OCI-LY3 (cell line): ENCODE results near the gene USP35.
"Not testable (repeated sequence)": the region's sequence is repeated elsewhere in the genome, so short reads cannot be mapped to it uniquely, and the experiment has no call there.

Source experiments
- H2AFZ ChIP-seq: fragments of 200-600, 300-600 bp; shearing (Covaris generic); 2 replicates; pipeline ENCODE4 v1.6.0; 2014; ENCODE audit warnings: antibody characterized with exemption, low read depth, low read length
- H3K27ac ChIP-seq: fragments of 200-600, 300-600 bp; sonication (generic); 2 replicates; pipeline ENCODE4 v1.5.1; 2014; ENCODE audit warnings: mild to moderate bottlenecking, low read length, moderate library complexity, mixed read lengths
- H3K27me3 ChIP-seq: fragments of 200-600, 300-600 bp; sonication (generic); 2 replicates; pipeline ENCODE4 v1.6.1; 2014; ENCODE audit warnings: low read depth, low read length, mixed read lengths
- H3K36me3 ChIP-seq: fragments of 200-600, 300-600 bp; sonication (generic); replicated peaks from 2 replicates; pipeline ENCODE3; 2014; ENCODE audit warnings: low read depth, low read length, mixed read lengths
- H3K4me1 ChIP-seq: fragments of 300-600, 200-600 bp; sonication (generic); 2 replicates; pipeline ENCODE4 v1.6.1; 2014; ENCODE audit warnings: low read length, mixed read lengths
- H3K4me2 ChIP-seq: fragments of 200-600, 300-600 bp; sonication (generic); 2 replicates; pipeline ENCODE4 v1.6.1; 2014; ENCODE audit warnings: low read length, mixed read lengths
- H3K4me3 ChIP-seq: fragments of 300-600, 200-600 bp; sonication (generic); 2 replicates; pipeline ENCODE4 v1.5.1; 2014; ENCODE audit warnings: antibody characterized with exemption, mild to moderate bottlenecking, low read length, moderate library complexity
- H3K79me2 ChIP-seq: fragments of 300-600, 200-600 bp; shearing (Covaris generic); 2 replicates; pipeline ENCODE4 v1.6.1; 2014; ENCODE audit warnings: mild to moderate bottlenecking, low read length, mixed read lengths
- H3K9ac ChIP-seq: fragments of 300-600, 200-600 bp; shearing (Covaris generic); 2 replicates; pipeline ENCODE4 v1.6.0; 2014; ENCODE audit warnings: mild to moderate bottlenecking, low read length, moderate library complexity
- H3K9me3 ChIP-seq: fragments of 200-600, 300-600 bp; shearing (Covaris generic); 2 replicates; pipeline ENCODE4 v1.6.1; 2014; ENCODE audit warnings: low read length, mixed read lengths; ENCODE audit not compliant: insufficient read depth
- H4K20me1 ChIP-seq: fragments of 200-600, 300-600 bp; sonication (generic); 2 replicates; pipeline ENCODE4 v1.6.1; 2016; ENCODE audit warnings: low read length, mixed read lengths; ENCODE audit not compliant: insufficient read depth
- CTCF ChIP-seq: fragments of 200-600, 300-600 bp; sonication (generic); IDR thresholded peaks from 2 replicates; pipeline ENCODE4 v1.5.1; 2014; ENCODE audit warnings: antibody characterized with exemption, low read length, low read depth
- EZH2phosphoT487 ChIP-seq: fragments of 200-600 bp; shearing (Covaris generic); IDR thresholded peaks from 2 replicates; pipeline ENCODE4 v1.6.1; 2018; ENCODE audit warnings: antibody characterized with exemption, mixed run types, low read depth

USP35 gene

DNA sequence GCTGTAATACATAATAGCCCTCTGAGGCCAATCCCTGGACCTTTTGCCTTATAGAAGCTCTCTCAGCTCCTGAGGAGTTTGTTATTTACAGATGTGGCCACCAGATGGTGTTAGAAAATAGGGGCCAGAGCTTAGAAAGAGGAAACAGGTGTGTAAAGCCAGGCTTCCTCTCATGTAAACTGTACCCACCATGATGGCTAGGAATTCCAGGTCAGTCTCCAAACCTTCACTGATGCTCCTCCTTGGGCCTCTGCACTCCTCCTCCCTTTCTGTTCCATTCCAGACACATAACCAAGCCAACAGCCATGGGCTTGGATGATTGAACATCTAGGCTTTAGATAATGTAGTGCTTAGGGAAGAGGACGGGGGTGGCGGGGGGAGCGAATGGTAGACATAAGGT is 39.7 kb downstream of the USP35 start:
- no peak overlapping the region for H3K4me3 ChIP-seq
- no peak for TF ChIP-seq EZH2phosphoT487
- TF ChIP-seq CTCF, result peak; percentile 92
- H3K79me2 ChIP-seq, result no peaks in the 10 kb centered on the region
- no peak overlapping the region for H3K27ac ChIP-seq
- H3K9ac ChIP-seq, result no peak overlapping the region
- peak overlapping the region; percentile 31; the same call in 1 of the 2 replicates for H3K4me2 ChIP-seq
- H3K27me3 ChIP-seq, result no peaks in the 10 kb centered on the region
- no peaks in the 10 kb centered on the region for H3K9me3 ChIP-seq
- H3K4me1 ChIP-seq, result peaks cover 33% of the 10 kb centered on the region
- no peaks in the 10 kb centered on the region for H4K20me1 ChIP-seq
- no peaks in the 10 kb centered on the region for H3K36me3 ChIP-seq
- H2AFZ ChIP-seq, result no peak overlapping the region

GRCh38 chr11:78229106-78229505 is 40.4 kb downstream of the USP35 start:
- Histone ChIP-seq H3K36me3 (no peaks in the 10 kb centered on the region), H3K79me2 (no peaks in the 10 kb centered on the region), H3K27me3 (no peaks in the 10 kb centered on the region), H2AFZ (no peak overlapping the region), H4K20me1 (no peaks in the 10 kb centered on the region), H3K4me1 (peaks cover 27% of the 10 kb centered on the region), H3K9ac (no peak overlapping the region), H3K4me3 (no peak overlapping the region), H3K9me3 (no peaks in the 10 kb centered on the region), H3K4me2 (no peak overlapping the region), H3K27ac (no peak overlapping the region)
- TF ChIP-seq CTCF, result no peak
- TF ChIP-seq EZH2phosphoT487, result no peak

GRCh38 chr11:78230161-78230877 is 41.6 kb downstream of the USP35 start:
- H3K4me1 ChIP-seq, result peaks cover 20% of the 10 kb centered on the region
- H3K9ac ChIP-seq, result no peak overlapping the region
- H3K27ac ChIP-seq, result no peak overlapping the region
- no peaks in the 10 kb centered on the region for H4K20me1 ChIP-seq
- TF ChIP-seq EZH2phosphoT487 (no peak), CTCF (no peak)
- no peaks in the 10 kb centered on the region for H3K36me3 ChIP-seq
- no peaks in the 10 kb centered on the region for H3K27me3 ChIP-seq
- no peak overlapping the region for H3K4me2 ChIP-seq
- no peak overlapping the region for H3K4me3 ChIP-seq
- no peaks in the 10 kb centered on the region for H3K9me3 ChIP-seq
- no peak overlapping the region for H2AFZ ChIP-seq
- H3K79me2 ChIP-seq, result no peaks in the 10 kb centered on the region

- H3K9me3 ChIP-seq, result no peaks in the 10 kb centered on the region
- no peak overlapping the region for H3K4me2 ChIP-seq
- H3K79me2 ChIP-seq, result no peaks in the 10 kb centered on the region
- no peak overlapping the region for H3K9ac ChIP-seq
- H4K20me1 ChIP-seq, result no peaks in the 10 kb centered on the region
- no peak overlapping the region for H2AFZ ChIP-seq
- TF ChIP-seq EZH2phosphoT487 (no peak), CTCF (no peak)
- no peak overlapping the region for H3K27ac ChIP-seq
- no peaks in the 10 kb centered on the region for H3K36me3 ChIP-seq
- no peaks in the 10 kb centered on the region for H3K27me3 ChIP-seq
- no peak overlapping the region for H3K4me3 ChIP-seq
- peaks cover 16% of the 10 kb centered on the region for H3K4me1 ChIP-seq
Observed at GRCh38 chr11:78231962-78232501, 43.3 kb downstream of the USP35 start.

GRCh38 chr11:78233046-78233445 is 44.3 kb downstream of the USP35 start:
- not testable (repeated sequence) for H3K4me2 ChIP-seq, H4K20me1 ChIP-seq, H3K27me3 ChIP-seq, H3K9me3 ChIP-seq, H3K4me3 ChIP-seq, H3K79me2 ChIP-seq, H3K9ac ChIP-seq, H2AFZ ChIP-seq, H3K4me1 ChIP-seq, H3K36me3 ChIP-seq, H3K27ac ChIP-seq
